HK-2 (cell line): ENCODE data around the gene IYD.

Source experiments
- DNase-seq: peaks from one replicate; pipeline ENCODE4 v3.0.0-alpha.2; 2018; ENCODE audit not compliant: unreplicated experiment

The IYD gene, protein sequence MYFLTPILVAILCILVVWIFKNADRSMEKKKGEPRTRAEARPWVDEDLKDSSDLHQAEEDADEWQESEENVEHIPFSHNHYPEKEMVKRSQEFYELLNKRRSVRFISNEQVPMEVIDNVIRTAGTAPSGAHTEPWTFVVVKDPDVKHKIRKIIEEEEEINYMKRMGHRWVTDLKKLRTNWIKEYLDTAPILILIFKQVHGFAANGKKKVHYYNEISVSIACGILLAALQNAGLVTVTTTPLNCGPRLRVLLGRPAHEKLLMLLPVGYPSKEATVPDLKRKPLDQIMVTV

DNA sequence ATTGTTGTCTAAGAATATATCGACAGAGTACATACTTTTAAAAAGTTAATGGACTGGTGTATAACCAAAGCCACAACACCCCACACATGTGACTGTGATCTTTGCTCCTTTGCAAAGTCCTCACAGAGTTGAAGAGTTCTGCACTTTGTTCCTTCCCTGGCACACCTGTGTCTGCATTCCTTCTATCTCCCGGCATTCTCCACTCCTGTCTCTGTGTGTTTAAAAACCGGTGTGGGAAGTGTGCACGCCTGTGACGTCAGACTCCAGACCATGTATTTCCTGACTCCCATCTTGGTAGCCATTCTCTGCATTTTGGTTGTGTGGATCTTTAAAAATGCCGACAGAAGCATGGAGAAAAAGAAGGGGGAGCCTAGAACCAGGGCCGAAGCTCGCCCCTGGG lies at the start of gene IYD:
Gene IYD (plus strand): TSS at position 251 of the 400 bp plus-strand sequence. CDS start 20 bp downstream, at position 271.
- DNase-seq = no peak

DNA sequence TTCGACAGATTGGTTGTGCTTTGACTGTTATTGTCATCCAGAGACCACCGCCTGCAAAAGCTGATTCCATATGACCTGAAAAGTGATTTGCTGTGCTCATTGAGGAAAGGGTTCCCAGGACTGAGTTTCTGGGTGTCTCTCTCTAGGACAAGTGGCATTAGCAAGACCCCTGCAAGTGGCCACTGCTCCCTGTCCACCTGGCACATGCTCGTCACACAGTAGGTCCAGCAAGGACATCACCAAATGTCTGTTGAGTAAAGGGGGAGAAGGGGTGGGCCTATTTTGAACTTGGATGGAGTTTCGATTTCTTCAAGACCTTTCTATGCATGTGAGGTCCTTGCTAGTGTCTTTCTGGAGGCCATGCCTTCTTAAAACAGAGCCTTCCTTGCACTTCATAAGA lies 48.9 kb upstream of the IYD start:
- no peak for DNase-seq

DNA sequence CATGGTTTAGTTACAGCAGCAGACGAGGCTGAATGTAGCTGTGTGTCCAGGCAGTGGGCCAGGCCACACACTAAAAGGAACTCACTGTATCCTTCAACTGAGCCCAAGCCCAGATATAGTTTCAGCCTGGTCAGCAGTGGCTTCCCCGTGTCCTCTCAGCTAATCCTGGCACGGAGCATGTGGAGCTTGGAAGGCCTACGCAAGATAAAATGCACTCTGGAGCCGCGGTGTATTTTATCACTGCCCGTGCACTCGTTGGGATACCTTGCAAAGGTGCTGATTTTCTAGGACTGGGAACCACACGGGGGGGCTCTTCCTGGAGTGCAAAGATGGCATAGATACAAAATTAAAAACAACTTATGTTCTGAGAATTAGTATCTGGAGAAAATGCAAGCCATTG lies 48.4 kb upstream of the IYD start:
- DNase-seq = no peak

DNA sequence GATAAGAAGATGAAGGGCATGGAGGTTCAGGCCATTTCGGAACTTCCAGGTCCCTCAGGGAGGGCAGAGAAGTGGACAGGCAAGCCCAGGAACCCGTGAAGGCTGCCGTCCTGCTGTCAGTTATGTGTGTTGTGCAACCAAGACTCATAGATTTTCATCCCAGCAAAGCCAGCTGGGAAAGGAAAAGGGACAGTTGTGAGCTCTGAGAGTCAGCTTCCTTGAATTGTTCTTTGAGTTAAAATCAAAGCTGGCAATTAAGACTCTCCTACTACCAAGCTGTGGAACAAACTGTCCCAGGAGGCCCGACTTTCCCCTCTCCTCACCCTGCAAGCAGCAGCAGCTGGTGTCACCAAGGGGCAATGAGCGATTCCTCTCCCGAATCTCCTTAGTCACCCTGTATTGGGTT lies 46.3 kb upstream of the IYD start:
- no peak for DNase-seq

DNA sequence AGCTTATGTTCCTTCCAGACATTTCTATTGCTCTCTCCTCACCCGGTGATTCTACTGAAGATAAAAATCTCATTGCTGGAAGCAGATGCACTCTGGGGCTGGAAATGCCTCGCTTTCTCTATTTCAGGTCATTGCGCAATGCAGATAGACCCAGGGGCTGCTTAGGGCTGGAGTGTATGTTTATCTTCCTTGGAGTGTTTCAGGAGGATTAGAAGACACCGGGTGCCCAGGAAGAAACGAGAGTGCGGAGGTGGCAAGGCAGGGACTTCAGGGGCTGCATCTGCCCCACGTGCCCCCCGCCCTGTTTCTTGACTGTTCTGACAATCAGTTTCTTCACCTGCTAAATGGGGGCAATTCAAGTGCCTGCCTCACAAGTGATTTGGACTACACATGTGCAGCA lies 45.6 kb upstream of the IYD start:
- DNase-seq = no peak

DNA sequence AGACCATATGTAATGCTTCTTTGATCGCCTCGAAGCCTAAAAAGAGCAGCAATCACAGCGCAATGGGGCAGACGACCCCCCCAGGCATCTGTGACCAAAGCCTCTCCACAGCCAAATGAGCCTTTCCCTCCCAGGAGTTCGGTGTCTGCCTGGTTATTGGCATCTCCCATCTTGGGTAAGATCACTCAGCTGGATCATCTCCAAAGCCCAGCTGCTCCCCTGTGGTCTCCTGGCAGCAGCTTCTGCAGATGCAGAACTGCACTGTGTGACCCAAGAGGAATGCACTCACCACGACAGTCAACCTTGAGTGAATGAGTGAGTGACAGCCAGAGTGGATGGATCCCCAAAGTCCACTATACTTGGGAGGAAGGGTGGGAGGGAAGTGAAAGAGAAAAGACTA lies 44.8 kb upstream of the IYD start:
- no peak for DNase-seq

DNA sequence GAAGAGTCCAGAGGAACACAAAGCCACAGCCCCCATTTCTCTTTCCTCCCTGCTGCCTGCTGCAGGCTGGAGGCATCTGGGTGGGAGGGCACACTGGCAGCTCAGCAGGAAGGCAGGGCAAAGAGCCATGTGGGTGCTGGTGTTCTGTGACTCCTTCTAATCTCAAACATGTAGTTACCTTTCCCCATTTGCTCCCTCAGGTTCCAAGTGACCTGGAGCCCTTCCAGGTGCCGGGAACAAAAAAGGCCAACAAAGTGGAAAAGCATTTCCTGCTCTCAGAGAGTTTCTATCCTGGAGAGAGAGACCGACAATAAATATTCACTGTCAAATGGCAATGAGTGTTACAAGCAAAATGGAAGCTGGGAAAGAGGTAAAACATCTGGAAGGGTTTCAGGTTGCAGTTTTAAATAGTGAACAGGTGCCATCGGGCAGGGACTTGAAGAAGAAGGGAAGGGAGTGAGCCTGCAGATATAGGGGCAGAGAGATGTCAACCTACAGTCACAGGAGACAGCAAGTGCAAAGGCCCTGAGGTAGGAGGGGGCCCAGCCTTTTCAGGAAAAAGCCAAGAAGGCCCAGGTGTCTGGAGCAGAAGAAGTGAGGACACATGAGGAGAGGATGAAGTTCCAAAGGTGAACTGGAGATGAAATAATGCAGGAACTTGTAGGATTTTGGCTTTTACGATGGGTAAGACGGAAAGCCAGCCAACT lies 43.6 kb upstream of the IYD start:
- DNase-seq = peak; percentile 4

DNA sequence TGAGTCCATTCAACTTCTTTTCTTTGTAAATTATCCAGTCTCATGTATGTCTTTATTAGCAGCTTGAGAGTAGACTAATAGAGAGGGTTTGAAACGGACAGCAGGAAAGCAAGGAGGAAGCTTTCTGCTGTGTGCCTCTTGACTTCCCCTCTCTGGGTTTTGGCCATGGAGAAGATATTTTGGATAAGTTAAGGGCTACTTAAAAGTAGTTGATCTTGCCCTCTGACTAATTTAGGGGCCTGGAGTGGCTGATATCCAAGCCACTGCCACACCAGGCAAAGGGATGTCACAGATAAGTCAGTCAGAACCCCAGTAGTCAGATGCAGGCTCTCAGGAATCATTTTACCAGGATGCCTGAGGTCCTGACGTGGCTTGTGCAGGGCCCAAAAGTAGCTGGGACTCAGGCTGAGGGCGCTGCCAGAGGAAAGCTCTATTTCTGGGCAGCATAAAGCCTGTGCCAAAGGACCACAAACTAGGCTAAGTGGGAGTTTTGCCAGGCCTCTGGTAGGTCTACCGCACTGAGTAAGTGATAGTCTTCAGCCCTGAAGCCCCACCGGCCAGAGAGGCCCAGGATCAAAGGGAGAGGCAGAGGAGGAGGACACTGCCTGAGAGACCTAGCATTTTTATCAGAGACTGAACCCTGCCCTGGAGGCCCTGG lies 41.6 kb upstream of the IYD start:
- DNase-seq = no peak

DNA sequence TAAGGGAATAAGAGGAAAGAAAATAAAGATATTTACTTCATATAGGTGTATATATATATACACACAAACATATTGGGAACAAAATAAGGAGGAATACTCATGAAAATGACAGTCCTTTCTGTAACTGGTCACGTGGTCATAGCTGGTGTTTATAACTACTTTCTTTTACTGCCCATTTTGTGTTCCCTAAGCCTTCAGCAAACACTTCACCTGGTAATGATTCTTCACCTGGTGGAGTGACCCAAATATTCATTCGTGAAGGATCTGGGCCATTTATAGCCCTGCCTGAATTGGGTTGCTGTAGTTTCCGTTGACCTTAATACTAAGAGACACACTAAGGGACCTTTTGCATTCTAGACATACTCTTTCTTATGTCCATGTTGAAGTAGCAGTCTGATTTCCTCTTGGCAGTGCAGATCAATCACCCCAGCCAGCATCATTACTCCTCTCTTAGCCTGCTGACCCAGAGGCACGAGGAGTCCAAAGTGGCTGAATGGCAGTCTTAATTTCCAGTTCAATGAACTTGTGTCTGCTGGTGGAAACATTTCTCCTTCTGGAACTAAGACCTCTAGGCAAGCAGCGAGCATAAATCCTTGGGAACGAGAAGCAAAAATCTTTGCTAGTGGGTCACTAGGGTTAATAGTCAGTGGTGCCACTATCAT lies 39.9 kb upstream of the IYD start:
- no peak for DNase-seq

DNA sequence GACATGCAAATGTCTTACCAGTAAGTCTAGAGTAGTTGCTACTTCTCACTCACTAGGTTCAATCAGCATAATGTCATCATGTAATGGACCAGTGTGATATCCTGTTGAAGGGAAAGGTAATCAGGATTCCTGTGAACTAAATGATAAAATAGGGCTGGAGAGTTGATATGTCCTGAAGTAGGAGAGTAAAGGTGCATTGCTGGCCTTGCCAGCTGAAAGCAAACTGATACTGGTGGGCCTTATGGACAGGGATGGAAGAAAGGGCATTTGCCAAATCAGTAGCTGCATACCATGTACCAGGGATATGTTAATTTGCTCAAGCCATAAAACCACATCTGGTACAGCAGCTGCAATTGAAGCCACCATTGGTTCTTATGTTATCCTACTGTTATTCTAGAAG lies 37.5 kb upstream of the IYD start:
- no peak for DNase-seq

DNA sequence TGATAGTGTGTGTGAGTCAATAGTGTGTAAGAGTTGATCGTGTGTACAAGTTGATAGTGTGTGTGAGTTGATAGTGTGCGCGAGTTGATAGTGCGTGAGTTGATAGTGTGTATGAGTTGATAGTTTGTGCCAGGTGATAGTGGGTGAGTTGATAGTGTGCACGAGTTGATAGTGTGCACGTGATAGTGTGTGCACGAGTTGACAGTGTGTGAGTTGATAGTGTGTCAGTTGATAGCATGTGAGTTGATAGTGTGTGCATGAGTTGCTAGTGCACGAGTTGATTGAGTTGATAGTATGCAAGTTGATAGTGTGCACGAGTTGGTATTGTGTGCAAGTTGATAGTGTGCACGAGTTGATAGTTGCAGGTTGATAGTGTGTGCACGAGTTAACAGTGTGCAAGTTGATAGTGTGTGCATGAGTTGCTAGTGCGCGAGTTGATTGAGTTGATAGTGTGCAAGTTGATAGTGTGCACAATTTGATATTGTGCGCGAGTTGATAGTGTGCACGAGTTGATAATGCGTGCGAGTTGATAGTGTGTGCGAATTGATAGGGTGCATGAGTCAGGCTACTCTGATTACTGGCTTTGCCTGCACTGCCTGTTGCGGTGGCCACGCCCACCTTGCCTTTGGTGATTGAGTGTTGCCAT lies 35.8 kb upstream of the IYD start:
- no peak for DNase-seq

DNA sequence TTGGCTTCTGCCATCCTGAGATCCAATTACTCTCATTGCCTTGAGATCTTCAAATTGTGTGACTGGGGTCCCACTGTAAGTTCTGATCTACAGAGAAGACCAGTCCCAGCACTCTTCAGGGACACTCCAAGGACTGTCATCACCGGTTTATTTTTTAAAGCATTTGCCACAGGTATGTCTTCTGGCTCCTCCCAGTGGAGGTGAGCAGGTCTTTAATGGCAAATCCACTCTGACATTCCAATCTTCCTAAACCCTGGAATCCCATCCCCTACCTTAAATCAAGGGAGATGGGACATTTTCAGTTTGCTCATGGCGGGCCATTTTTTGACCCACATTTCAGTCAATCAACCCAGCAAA lies 35.2 kb upstream of the IYD start:
- DNase-seq = no peak

DNA sequence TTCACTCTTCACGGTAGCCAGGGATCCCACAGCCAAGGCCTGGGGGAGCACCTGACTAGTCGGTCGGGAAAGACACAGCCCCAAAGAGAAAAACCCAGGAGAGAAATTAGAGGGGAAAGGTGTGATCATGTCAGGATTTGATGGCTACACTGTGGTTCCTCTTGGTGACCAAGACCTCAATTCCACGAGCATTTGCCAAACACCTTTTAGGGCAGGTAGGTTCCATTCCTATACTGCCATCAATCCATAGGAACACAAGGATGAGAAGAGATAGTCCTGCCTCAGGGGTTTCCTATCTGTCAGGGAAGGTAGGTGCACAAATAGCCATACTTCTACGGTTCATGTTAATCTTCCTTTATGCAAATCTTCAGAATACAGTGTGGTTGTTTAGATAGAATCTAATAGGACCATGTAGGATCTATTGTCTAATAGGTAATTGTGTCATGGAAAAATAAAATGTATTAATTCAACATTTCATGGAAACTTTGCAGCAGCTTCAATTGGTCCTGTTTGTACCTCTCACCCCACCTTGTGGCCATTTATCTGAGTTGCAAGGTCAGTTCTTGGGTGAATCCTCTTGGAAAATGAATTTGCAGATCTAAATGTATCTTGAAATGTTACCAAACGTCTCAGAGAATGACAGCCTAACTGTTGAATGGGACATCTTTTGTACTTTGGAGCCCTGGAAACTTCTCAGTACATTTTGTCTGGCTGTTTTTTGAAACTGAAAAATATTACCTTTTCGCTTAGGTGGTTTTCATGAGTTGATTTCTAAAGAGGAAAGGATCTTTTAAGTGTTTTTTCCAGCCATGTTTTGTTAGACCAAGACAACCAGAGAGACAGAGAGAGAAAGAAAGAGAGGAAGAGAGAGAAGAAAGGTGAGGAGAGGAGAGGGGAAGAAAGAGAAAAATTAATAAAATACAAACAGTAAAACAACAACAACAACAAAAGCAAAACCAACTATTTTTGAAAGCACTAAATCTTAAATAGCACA lies 33.7 kb upstream of the IYD start:
- peak; percentile 26 for DNase-seq

DNA sequence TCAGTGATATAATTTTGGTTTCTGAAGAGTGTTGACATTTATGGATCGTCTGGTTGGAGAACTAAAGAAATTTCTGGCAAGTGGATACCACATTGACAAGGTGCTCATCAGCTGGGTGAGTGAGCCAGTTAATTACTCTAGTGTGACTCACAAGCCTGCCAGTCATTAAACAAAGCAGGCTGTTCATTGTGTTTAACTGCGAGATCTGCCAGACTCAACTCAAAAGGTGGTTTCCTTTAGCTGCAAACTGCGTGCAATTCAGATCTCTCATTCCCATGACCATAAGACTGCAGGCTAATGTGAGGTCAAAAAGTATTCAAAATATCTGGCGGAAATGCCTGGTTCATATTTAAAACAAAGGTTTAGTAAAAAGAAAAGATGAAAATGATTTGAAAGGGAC lies 32.5 kb upstream of the IYD start:
- DNase-seq = no peak

DNA sequence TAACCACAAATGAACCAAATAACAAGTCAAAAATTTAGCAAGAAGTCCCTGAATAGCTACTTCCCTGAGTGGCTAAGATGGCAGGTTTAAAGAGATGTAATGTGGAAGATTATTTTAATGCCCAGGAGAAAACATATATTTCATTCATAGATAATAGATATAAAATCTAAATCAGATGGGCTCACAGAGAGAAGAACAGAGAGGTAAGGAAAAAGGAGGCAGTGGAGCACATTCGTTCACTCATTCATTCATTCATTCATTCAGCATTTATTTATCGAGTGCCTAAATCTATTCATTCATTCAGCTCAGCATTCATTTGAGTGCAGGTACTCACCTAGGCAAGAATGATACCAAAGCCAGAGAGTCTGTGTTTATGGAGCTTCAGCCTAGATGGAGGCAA lies 32.1 kb upstream of the IYD start:
- DNase-seq = no peak

DNA sequence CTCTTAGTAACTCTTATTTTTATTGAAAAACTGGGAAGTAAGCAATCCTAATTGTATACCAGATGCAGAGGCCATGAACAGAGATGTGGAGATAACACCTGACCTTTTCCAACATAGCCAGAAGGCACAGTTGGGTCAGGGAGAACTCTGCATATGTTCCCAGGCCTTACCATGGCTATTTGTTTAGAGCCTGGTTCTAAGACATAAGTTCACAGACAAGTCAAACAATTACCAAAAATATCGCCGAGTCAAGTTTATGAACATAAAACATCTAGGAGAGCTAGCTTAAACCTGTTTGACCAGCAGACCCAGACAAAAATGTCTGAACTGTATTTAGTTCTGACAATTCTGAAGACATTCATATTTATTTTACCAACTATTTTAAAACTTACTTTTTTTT lies 26.7 kb upstream of the IYD start:
- DNase-seq = no peak

DNA sequence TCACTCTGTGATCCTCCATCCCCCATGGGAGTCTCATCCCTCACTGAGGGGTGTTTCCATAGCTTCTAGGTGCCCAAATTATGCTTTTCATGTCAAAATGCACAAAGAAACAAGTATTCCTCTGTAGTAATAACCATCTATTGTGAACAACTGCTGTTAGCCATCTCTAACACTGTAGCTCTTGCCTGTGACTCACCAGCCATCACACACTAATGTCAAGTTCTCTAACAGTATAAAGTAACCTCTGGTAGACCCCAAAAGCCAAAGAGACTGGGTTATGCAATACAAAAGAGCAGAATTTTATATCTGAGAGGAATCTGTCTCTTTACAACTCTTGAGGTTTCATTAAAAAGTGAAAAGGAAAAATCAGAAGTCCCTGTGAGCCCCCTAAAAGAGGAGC lies 25.4 kb upstream of the IYD start:
- DNase-seq = no peak

DNA sequence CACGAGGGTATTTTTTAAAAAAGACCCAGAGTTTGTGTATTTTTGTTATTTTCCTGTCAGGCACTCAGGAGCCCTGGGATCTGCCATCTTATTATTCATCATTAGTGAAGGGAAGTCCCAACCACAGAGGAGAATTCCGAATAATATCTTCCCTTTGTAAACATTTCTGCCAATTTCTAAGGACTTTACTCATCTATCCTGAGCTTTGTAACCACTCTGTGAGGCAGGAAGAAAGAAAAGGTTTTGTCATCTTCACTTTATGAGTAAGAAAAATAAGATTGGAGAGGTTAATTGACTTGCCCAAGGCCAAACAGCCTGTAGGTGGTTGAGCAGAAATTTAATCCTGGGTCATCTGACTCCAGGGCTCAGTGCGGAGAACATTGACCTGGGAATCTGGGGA lies 23.0 kb upstream of the IYD start:
- DNase-seq = no peak

DNA sequence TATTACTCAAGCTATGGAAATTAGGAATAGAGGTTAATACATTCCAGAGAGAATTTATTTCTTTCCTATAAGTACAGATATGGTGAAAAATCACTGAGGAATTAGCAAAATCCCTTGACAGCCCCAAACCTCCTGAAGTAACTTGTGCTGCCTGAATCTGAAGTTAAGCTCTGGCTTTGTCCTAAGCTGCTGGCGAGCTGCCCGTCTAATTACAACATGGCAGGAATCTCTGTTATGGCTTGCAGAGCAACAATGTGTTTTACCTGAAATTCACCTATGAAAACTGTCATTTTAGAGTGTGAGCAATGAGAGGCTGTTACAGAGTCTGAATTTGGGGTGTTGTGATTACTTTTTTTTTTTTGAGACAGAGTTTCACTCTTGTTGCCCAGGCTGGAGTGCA lies 22.5 kb upstream of the IYD start:
- DNase-seq = no peak

DNA sequence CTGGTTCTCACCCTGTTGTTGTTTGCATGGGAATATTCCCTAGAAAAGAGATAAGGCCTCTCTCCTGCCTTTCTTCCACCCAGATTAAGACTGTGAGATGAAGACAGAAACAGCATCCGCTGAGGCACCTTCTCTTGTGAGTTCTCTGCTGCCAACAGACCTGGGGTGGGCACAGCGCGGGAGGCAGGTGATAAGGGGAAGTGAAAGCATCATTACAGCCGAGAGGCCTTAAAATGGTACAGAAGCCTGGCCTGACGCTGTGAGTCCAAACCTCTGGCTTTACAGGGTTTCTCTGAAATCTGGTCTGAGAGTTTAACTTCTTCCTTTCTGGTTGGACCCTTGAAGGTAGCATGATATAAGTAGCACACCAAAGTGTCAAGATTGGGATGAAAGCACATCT lies 21.0 kb upstream of the IYD start:
- DNase-seq = no peak

DNA sequence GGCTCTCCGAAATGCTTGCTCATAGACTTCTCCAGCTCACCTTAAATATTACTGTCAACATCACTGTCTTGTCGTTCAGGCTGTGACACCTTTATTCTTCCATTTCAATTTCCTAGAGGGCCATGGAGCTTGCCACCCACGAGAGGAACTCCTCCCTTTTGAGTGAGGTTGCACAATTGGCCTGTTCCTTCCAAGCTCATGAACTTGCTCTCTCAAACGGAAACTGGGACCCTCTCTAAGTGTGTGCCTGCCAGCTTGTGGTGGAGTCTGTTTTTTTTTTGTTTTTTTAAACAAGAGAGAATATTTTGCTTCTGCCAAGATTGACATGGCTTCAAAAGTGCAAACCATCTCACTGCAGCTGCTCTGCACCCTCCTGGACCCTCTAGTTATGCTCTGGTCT lies 19.3 kb upstream of the IYD start:
- DNase-seq = no peak
